SK-N-MC (cell line): Measurements from ENCODE around the gene MDC1.

Experiments
- EZH2 ChIP-seq: fragments of 200-600 bp; sonication (generic); IDR thresholded peaks from one replicate; pipeline ENCODE4 v1.6.1; 2017; ENCODE audit warnings: antibody characterized with exemption
- FOXP2 ChIP-seq: optimal IDR thresholded peaks from 2 replicates; pipeline ENCODE3; 2011; ENCODE audit warnings: mild to moderate bottlenecking, moderate library complexity; ENCODE audit not compliant: insufficient read depth; ENCODE audit errors: extremely low read length, control extremely low read depth
- POLR2AphosphoS5 ChIP-seq: IDR thresholded peaks from 2 replicates; pipeline ENCODE4 v1.6.1; 2012; ENCODE audit warnings: mild to moderate bottlenecking, low read depth, low read length, borderline replicate concordance

GRCh38 chr6:30714263-30714662, 2.8 kb downstream of the MDC1 start:
- TF ChIP-seq FOXP2, result no peak
- no peak for TF ChIP-seq EZH2
- TF ChIP-seq POLR2AphosphoS5, result no peak
